Testis (tissue), 3 donors: ENCODE data around the gene SLC22A12. TPM values are rescaled to one million over a fixed set of nuclear protein-coding genes. Genes with fewer than 3 reads are reported as not detected.

Source experiments
- DNase-seq: peaks from one replicate; pipeline ENCODE4 v3.0.0-alpha.2; 2019
- H3K27ac ChIP-seq, 2 donors: fragments of 200-600 bp; sonication (generic); one replicate each; pipeline ENCODE4 v1.5.1; 2019
- H3K27me3 ChIP-seq: fragments of 200-600 bp; sonication (generic); one replicate; pipeline ENCODE4 v1.5.1; 2019
- H3K36me3 ChIP-seq: fragments of 200-600 bp; sonication (generic); one replicate; pipeline ENCODE4 v1.5.1; 2017; ENCODE audit warnings: low read depth; ENCODE audit errors: missing control alignments
- H3K4me1 ChIP-seq: fragments of 200-600 bp; sonication (generic); one replicate; pipeline ENCODE4 v1.5.1; 2019
- H3K4me3 ChIP-seq, 2 donors: fragments of 200-600 bp; sonication (generic); one replicate each; pipeline ENCODE4 v1.5.1; 2017 to 2019
- H3K9me3 ChIP-seq: fragments of 200-600 bp; sonication (generic); one replicate; pipeline ENCODE4 v1.5.1; 2017
- POLR2A ChIP-seq: fragments of 450-650 bp; IDR thresholded peaks from one replicate; pipeline ENCODE4 v1.6.1; 2017; ENCODE audit warnings: antibody characterized with exemption, mild to moderate bottlenecking, moderate library complexity
- WGBS, 2 donors: methylation state at CpG; one replicate each; pipeline ENCODE4 v1.1.5; 2018; 5-methylcytosine and 5-hydroxymethylcytosine counted together
- intact Hi-C: fragments of 100-400 bp; cut with DNase I; formaldehyde crosslinking; loops from one replicate; pipeline ENCODE4 v1.15.1; 2023; ENCODE audit warnings: low total_unique reads
- polyA plus RNA-seq: library from polyadenylated mRNA; stranded (reverse); fragments of 350-450 nt; fragmentation: Illumina TruSeq; extraction: RNeasy Lipid Tissue Mini Kit (QIAGEN cat#74804); gene quantifications from one replicate; pipeline ENCODE4 v1.2.3, GENCODE V29; 2014; ENCODE audit warnings: low read depth, low replicate concordance; ENCODE audit not compliant: insufficient read depth
- total RNA-seq, 2 donors: library from RNA; depleted of rRNA; stranded (reverse); fragments of >200 nt; gene quantifications; one replicate each; pipeline ENCODE4 v1.2.3, GENCODE V29; 2016
- TF ChIP-seq, protein P1 (sequence below), 3 experiments: fragments of 450-650 bp in 2 of 3; fragments of 200-600 bp in 1 of 3; sonication (generic) in 1 of 3; IDR thresholded peaks; one replicate each; pipeline ENCODE4 v1.5.1; 2016 to 2019; ENCODE audit warnings: antibody characterized with exemption in 3 of 3, mild to moderate bottlenecking in 2 of 3, moderate library complexity in 1 of 3

Gene SLC22A12
- total and polyA plus RNA-seq, 3 donors from 2014 or later: not detected

GRCh38 chr11:64562723-64563351 is 28.2 kb upstream of the SLC22A12 start:
- H3K4me3 ChIP-seq: no peak overlapping the region
- DNase-seq: no peak
- H3K27me3 ChIP-seq: no peaks in the 10 kb centered on the region
- no peaks in the 10 kb centered on the region for H3K36me3 ChIP-seq
- H3K9me3 ChIP-seq: no peaks in the 10 kb centered on the region
- H3K27ac ChIP-seq: no peak overlapping the region
- intact Hi-C loops: no loop called here
- TF ChIP-seq, protein P1, sequence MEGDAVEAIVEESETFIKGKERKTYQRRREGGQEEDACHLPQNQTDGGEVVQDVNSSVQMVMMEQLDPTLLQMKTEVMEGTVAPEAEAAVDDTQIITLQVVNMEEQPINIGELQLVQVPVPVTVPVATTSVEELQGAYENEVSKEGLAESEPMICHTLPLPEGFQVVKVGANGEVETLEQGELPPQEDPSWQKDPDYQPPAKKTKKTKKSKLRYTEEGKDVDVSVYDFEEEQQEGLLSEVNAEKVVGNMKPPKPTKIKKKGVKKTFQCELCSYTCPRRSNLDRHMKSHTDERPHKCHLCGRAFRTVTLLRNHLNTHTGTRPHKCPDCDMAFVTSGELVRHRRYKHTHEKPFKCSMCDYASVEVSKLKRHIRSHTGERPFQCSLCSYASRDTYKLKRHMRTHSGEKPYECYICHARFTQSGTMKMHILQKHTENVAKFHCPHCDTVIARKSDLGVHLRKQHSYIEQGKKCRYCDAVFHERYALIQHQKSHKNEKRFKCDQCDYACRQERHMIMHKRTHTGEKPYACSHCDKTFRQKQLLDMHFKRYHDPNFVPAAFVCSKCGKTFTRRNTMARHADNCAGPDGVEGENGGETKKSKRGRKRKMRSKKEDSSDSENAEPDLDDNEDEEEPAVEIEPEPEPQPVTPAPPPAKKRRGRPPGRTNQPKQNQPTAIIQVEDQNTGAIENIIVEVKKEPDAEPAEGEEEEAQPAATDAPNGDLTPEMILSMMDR (IDR thresholded peaks at IDR 0.05): no peak
- TF ChIP-seq POLR2A: no peak
- H3K4me1 ChIP-seq: peaks cover 21% of the 10 kb centered on the region
- WGBS, 2 donors: 94 to 96% methylated on average over 15 of the region's 15 CpGs

- whole genome bisulfite sequencing, 2 donors: 80 to 85% methylated on average over 5 to 12 of the region's 12 CpGs
- no peaks in the 10 kb centered on the region for H3K9me3 ChIP-seq
- no peak overlapping the region for H3K27ac ChIP-seq
Measured at GRCh38 chr11:64563966-64564365, 27.1 kb upstream of the SLC22A12 start.

DNA sequence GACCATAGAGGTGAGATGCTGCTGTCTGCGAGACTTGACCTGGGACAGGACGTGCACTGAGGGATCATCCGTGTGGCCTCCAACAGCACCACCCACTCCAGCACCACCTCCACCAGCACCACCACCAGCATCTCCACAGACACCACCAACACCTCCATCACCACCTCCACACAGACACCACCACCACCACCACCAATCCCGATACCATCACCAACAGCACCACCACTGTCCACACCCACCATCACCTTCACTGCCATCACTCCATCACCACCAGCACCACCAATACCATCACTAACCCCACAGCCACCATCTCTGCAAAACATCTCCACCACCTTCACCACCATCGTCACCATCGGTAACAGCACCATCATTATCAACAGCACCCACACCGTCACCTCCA is 26.6 kb upstream of the SLC22A12 start:
- peaks cover 24% of the 10 kb centered on the region for H3K4me1 ChIP-seq
- TF ChIP-seq, protein P1 (IDR thresholded peaks at IDR 0.05): no peak
- TF ChIP-seq POLR2A: no peak
- H3K27me3 ChIP-seq: no peaks in the 10 kb centered on the region
- no peaks in the 10 kb centered on the region for H3K9me3 ChIP-seq
- intact Hi-C loops: no loop called here
- no peaks in the 10 kb centered on the region for H3K36me3 ChIP-seq
- H3K4me3 ChIP-seq: no peak overlapping the region
- H3K27ac ChIP-seq: no peak overlapping the region
- no peak for DNase-seq
- 95 to 97% methylated on average over 4 to 7 of the region's 7 CpGs for WGBS, 2 donors

More at GRCh38 chr11:64563966-64564365, 27.1 kb upstream of the SLC22A12 start:
- DNase-seq: no peak
- Histone ChIP-seq H3K4me1 (peaks cover 24% of the 10 kb centered on the region), H3K27me3 (no peaks in the 10 kb centered on the region), H3K4me3 (no peak overlapping the region), H3K36me3 (no peaks in the 10 kb centered on the region)
- intact Hi-C loops: no loop called here
- no peak for TF ChIP-seq POLR2A
- TF ChIP-seq, protein P1 (IDR thresholded peaks at IDR 0.05): no peak

DNA sequence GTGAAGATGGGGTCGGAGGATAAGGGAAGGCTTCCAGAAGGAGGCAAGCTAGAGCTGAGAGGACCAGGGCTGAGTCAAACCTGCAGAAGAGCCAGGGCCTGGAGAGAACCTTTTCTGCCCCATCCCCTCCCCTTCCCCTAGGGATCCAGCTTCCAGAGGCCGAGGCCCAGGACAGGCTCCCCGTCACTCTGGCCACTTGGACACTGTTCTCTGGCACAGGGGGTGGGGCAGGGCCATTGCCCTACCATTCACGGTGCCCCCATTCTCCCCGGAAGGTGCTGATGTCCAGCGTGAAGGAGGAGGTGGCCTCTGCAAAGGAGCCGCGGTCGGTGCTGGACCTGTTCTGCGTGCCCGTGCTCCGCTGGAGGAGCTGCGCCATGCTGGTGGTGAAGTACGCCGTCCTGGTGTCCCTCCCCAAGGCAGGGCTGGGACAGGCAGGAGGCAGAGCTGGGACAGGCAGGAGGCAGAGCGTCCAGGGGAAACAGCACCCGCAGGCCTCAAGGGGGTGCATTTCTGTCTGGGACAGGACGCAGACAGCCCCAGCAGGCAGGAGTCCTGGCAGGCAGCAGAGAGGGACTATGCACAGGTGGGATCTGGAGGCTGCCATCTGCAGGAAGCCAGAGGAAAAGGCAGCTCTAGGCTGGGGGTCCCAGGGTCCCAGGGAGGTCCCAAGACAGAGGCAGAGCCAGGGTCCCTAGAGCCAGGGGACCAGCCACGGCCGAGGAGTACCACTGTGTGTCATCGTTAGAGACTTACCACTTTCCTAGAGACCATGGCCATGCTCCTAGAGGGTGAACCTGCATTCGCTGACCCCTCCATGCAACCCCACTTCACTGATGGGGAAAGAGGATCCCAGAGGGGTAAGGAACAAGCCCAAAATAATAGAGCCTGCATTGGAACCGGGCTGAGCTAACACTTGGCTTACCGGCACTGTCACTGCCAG is 25.8 kb upstream of the SLC22A12 start:
- TF ChIP-seq, protein P1 (IDR thresholded peaks at IDR 0.05): no peak
- no peak for TF ChIP-seq POLR2A
- intact Hi-C loops: no loop called here
- 83 to 95% methylated on average over 17 to 23 of the region's 24 CpGs for WGBS, 2 donors
- Histone ChIP-seq H3K36me3 (no peaks in the 10 kb centered on the region), H3K4me1 (peaks cover 24% of the 10 kb centered on the region), H3K9me3 (no peaks in the 10 kb centered on the region), H3K4me3 (no peak overlapping the region), H3K27ac (no peak overlapping the region), H3K27me3 (no peaks in the 10 kb centered on the region)
- no peak for DNase-seq
